Spinal cord (tissue), 10 donors: ENCODE data around the gene LMCD1. TPM values are rescaled to one million over a fixed set of nuclear protein-coding genes. Genes with fewer than 3 reads are reported as not detected.

ENCODE experiments used
- DNase-seq, 6 donors: peaks; one replicate each; pipeline versions ENCODE4 v3.0.0 to v3.0.0-alpha.2; 2013 to 2015; ENCODE audit warnings: low spot score in 6 of 6, low read depth in 4 of 6
- H3K27ac ChIP-seq: one replicate; pipeline ENCODE4 v1.5.1; 2013; ENCODE audit warnings: low read depth, low read length, control low read depth
- H3K27me3 ChIP-seq: one replicate; pipeline ENCODE4 v1.6.1; 2013; ENCODE audit warnings: low read length; ENCODE audit not compliant: control insufficient read depth, insufficient read depth
- H3K36me3 ChIP-seq: one replicate; pipeline ENCODE4 v1.6.1; 2013; ENCODE audit warnings: low read length; ENCODE audit not compliant: control insufficient read depth, insufficient read depth
- H3K4me1 ChIP-seq: one replicate; pipeline ENCODE4 v1.6.1; 2013; ENCODE audit warnings: low read length; ENCODE audit not compliant: control insufficient read depth, insufficient read depth
- H3K4me3 ChIP-seq: one replicate; pipeline ENCODE4 v1.5.1; 2013; ENCODE audit warnings: low read depth, low read length, control low read depth
- H3K9me3 ChIP-seq: one replicate; pipeline ENCODE4 v1.6.1; 2013; ENCODE audit warnings: low read length; ENCODE audit not compliant: control insufficient read depth, insufficient read depth
- WGBS: methylation state at CpG from one replicate; pipeline ENCODE4 v1.1.5; 2013; ENCODE audit warnings: missing lambda C conversion rate; ENCODE audit not compliant: insufficient coverage; 5-methylcytosine and 5-hydroxymethylcytosine counted together
- polyA plus RNA-seq, 2 donors: library from polyadenylated mRNA; unstranded; fragments of 120-200 nt; gene quantifications; one replicate each; pipeline ENCODE4 v1.2.1, GENCODE V29; 2013; ENCODE audit not compliant: insufficient read length in 2 of 2
- total RNA-seq, 2 donors: library from RNA; depleted of rRNA in 1 of 2; stranded (reverse); fragments of 120-200 nt in 1 of 2; fragments of >200 nt in 1 of 2; gene quantifications; one replicate each; pipeline versions ENCODE4 v1.2.3 to v1.2.4, GENCODE V29; 2013 to 2014
- donor health status: healthy.

Gene LMCD1
- total and polyA plus RNA-seq, 4 donors = 12.5 to 22.9 (median 17.1) TPM

- Histone ChIP-seq H3K36me3 (no peaks in the 10 kb centered on the region), H3K4me1 (peaks cover 7% of the 10 kb centered on the region), H3K4me3 (no peak overlapping the region), H3K27ac (no peak overlapping the region), H3K27me3 (no peaks in the 10 kb centered on the region), H3K9me3 (no peaks in the 10 kb centered on the region)
- no peak for DNase-seq
- no CpG with 5 or more reads among the region's 2 CpGs for WGBS
These were observed 20.2 kb upstream of the LMCD1 start for GRCh38 chr3:8481380-8481779.

- H3K9me3 ChIP-seq = no peaks in the 10 kb centered on the region
- no peak for DNase-seq
- H3K27me3 ChIP-seq = no peaks in the 10 kb centered on the region
- no peak overlapping the region for H3K4me3 ChIP-seq
- no peak overlapping the region for H3K27ac ChIP-seq
- H3K4me1 ChIP-seq = peaks cover 7% of the 10 kb centered on the region
- no peaks in the 10 kb centered on the region for H3K36me3 ChIP-seq
- no CpG with 5 or more reads among the region's 2 CpGs for WGBS
These were observed 19.4 kb upstream of the LMCD1 start for GRCh38 chr3:8482263-8482662.

- H3K4me3 ChIP-seq = no peak overlapping the region
- peak overlapping the region; percentile 16 for H3K27ac ChIP-seq
These were observed 18.5 kb upstream of the LMCD1 start for GRCh38 chr3:8482960-8483665.

GRCh38 chr3:8484409-8485140 lies 17.0 kb upstream of the LMCD1 start:
- WGBS = 94% methylated on average over 5 of the region's 5 CpGs

More at GRCh38 chr3:8482960-8483665, 18.5 kb upstream of the LMCD1 start:
- Histone ChIP-seq H3K27me3 (no peaks in the 10 kb centered on the region), H3K4me1 (peaks cover 7% of the 10 kb centered on the region), H3K36me3 (no peaks in the 10 kb centered on the region), H3K9me3 (no peaks in the 10 kb centered on the region)
- WGBS = 35% methylated on average over 3 of the region's 4 CpGs
- peak in 1 of 6 donors; percentile 61 for DNase-seq

GRCh38 chr3:8485141-8485870 lies 16.3 kb upstream of the LMCD1 start:
- H3K27ac ChIP-seq = no peak overlapping the region
- no CpG with 5 or more reads among the region's 3 CpGs for WGBS
- DNase-seq = no peak
- peaks cover 7% of the 10 kb centered on the region for H3K4me1 ChIP-seq
- H3K36me3 ChIP-seq = no peaks in the 10 kb centered on the region
- no peak overlapping the region for H3K4me3 ChIP-seq
- no peaks in the 10 kb centered on the region for H3K9me3 ChIP-seq
- H3K27me3 ChIP-seq = no peaks in the 10 kb centered on the region

More at GRCh38 chr3:8484409-8485140, 17.0 kb upstream of the LMCD1 start:
- DNase-seq = no peak
- H3K9me3 ChIP-seq = no peaks in the 10 kb centered on the region
- H3K4me1 ChIP-seq = peaks cover 7% of the 10 kb centered on the region
- no peaks in the 10 kb centered on the region for H3K27me3 ChIP-seq
- no peak overlapping the region for H3K27ac ChIP-seq
- no peak overlapping the region for H3K4me3 ChIP-seq
- H3K36me3 ChIP-seq = no peaks in the 10 kb centered on the region

- WGBS = no CpG with 5 or more reads among the region's 3 CpGs
- no peak for DNase-seq
- Histone ChIP-seq H3K9me3 (no peaks in the 10 kb centered on the region), H3K4me3 (no peak overlapping the region), H3K4me1 (peaks cover 10% of the 10 kb centered on the region), H3K27me3 (no peaks in the 10 kb centered on the region), H3K36me3 (no peaks in the 10 kb centered on the region), H3K27ac (no peak overlapping the region)
These were observed 15.7 kb upstream of the LMCD1 start for GRCh38 chr3:8485943-8486342.

- no peaks in the 10 kb centered on the region for H3K27me3 ChIP-seq
- no peaks in the 10 kb centered on the region for H3K36me3 ChIP-seq
- WGBS = 100% methylated on average over 1 of the region's 3 CpGs
- H3K4me3 ChIP-seq = no peak overlapping the region
- no peak overlapping the region for H3K27ac ChIP-seq
- H3K9me3 ChIP-seq = no peaks in the 10 kb centered on the region
- H3K4me1 ChIP-seq = peaks cover 10% of the 10 kb centered on the region
- no peak for DNase-seq
These were observed 15.2 kb upstream of the LMCD1 start for GRCh38 chr3:8486434-8486833.

GRCh38 chr3:8486936-8487335 lies 14.7 kb upstream of the LMCD1 start:
- Histone ChIP-seq H3K4me3 (no peak overlapping the region), H3K27ac (no peak overlapping the region)

GRCh38 chr3:8488411-8488810 lies 13.2 kb upstream of the LMCD1 start:
- Histone ChIP-seq H3K4me3 (no peak overlapping the region), H3K36me3 (no peaks in the 10 kb centered on the region), H3K9me3 (no peaks in the 10 kb centered on the region), H3K4me1 (peaks cover 13% of the 10 kb centered on the region), H3K27me3 (no peaks in the 10 kb centered on the region), H3K27ac (no peak overlapping the region)
- no CpG with 5 or more reads among the region's 3 CpGs for WGBS
- no peak for DNase-seq

More at GRCh38 chr3:8486936-8487335, 14.7 kb upstream of the LMCD1 start:
- no peak for DNase-seq
- H3K36me3 ChIP-seq = no peaks in the 10 kb centered on the region
- H3K9me3 ChIP-seq = no peaks in the 10 kb centered on the region
- peaks cover 15% of the 10 kb centered on the region for H3K4me1 ChIP-seq
- WGBS = 72% methylated on average over 5 of the region's 5 CpGs
- no peaks in the 10 kb centered on the region for H3K27me3 ChIP-seq
